CD4-positive, alpha-beta T cell treated with Interleukin-17A for 4 hours (primary cell): ENCODE measurements around the gene LKAAEAR1.

Experiments
- DNase-seq: peaks from one replicate; pipeline ENCODE4 v3.0.0-alpha.2; 2020; ENCODE audit warnings: mixed read lengths

LKAAEAR1 gene

GRCh38 chr20:64065062-64065973 lies 18.9 kb downstream of the LKAAEAR1 start:
- peak; percentile 37 for DNase-seq

DNA sequence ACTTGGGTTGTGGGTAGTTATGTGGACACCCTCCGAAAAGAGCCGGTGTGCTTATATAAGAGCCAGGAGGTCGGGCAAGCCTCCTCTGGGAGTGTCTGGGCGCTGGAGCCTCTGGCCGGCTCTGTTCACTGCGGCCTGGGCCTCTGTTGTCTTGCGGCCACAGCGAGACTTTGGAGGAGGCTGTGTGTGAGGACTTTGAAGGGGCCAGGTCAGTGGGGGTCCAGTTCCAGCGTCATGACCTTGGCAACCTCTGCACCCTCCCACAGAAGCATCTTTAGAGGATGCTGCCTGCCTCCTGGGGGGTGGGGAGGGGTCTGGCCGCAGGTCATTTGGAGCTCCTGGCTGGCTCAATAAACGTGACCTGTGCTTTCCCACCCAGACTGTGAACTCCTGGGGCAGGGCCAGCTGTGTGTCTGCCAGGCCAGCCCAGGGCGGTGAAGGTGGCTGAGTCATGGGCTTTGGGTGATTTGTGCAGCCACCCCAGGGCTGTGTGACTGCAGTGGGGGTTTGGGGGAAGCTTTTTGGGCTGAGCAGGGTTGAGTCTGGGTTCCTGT lies 20.0 kb downstream of the LKAAEAR1 start:
- DNase-seq: no peak

DNA sequence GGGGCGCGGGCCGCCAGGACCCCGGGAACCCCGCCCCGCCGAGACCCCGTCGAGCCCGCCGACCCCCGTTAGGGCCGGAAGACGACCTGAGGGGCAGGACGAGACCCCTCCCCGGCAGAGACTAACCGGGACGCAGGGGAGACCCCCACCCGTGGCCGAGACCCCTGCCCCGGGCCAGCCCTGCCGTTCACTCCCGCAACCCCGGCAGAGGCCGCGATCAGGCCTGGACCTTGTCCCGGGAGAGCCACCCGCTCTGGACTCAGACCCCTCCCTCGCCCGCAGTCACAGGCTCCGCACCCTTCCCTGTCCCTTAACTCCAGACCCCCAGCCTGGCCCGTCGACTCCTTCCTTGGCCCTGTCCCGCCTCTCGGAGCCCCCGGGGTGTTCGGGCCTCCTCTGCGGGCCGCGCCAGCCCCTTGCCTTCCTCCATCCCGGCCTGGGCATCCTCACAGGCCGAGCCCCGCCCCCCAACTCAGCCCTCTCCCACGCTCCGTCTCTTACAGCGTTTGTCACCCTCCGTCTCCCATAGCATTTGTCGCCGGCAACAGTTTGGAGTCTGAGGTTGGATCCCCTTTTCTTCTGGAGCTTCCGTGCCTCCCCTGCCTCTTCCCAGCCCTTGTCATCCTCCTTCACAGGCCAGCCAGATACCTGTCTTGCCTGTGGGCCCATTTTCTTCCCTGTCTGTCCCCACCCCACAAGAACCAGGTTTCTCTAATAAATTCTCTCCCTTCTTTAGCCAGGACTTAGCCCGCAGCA lies 20.6 kb downstream of the LKAAEAR1 start:
- peak; percentile 35 for DNase-seq

- DNase-seq: peak; percentile 97
Measured at GRCh38 chr20:64062596-64063388, 21.4 kb downstream of the LKAAEAR1 start, which contains the start of gene TCEA2. Gene TCEA2, plus strand, starts transcription at chr20:64063198. Its CDS starts 115 bp downstream, at chr20:64063313.

DNA sequence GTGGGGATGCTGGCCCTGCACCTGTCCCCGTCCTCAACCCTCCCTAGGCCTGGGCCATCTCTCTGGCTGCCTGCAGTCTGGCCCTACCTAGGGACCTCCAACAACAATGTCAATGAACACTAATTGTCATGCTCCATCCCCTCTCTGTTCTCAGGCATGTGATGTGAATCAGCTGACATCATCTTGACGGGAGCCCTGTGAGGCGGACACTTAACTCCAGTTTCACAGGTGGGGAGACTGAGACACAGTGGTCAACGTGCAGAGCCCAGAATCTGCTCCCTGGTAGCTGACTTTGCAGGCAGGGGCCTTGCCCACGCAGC lies 22.0 kb downstream of the LKAAEAR1 start:
- DNase-seq: no peak

- DNase-seq: no peak
Measured at GRCh38 chr20:64058536-64058935, 25.7 kb downstream of the LKAAEAR1 start.

DNA sequence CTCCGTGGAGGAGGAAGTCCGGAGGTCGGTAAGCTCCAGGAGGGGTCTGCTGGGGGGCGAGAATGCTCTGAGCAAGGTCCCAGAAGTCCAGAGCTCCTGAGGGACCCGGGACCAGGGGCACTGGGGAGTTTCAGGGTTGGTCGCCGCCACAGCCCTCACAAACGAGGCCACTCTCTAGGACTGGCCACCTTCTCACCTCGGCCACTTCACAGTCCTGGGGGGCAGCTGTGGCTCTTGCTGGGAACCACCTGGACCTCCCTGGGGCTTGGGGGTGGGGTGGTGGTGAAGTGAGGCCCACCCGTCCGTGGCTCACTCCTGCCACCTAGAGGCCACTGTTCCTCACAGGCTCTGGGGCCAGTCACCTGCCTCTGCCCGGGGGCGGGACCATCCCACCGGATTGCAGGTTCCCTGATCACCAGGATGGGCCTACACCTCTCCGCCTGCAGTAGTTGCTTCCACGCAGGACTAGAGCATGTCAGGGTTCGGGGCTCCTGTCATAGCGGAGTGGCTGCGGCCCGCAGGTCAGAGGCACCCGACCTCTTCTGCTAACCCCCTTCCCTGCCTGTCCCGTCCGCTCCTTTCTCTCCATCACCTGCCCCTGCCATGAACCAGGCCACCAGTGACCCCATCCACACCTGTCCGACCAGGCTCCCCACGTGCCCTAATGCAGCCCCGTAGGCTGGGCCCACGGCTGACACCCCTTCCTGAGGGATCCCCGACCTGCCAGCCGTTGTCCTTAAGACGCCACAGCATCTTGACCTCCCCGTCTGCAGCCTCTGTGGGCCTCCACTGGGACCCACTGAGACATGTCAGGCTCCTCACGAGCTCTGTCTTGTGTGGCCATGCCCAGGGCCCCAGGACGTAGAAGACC lies 26.3 kb downstream of the LKAAEAR1 start:
- DNase-seq: peak; percentile 90

DNA sequence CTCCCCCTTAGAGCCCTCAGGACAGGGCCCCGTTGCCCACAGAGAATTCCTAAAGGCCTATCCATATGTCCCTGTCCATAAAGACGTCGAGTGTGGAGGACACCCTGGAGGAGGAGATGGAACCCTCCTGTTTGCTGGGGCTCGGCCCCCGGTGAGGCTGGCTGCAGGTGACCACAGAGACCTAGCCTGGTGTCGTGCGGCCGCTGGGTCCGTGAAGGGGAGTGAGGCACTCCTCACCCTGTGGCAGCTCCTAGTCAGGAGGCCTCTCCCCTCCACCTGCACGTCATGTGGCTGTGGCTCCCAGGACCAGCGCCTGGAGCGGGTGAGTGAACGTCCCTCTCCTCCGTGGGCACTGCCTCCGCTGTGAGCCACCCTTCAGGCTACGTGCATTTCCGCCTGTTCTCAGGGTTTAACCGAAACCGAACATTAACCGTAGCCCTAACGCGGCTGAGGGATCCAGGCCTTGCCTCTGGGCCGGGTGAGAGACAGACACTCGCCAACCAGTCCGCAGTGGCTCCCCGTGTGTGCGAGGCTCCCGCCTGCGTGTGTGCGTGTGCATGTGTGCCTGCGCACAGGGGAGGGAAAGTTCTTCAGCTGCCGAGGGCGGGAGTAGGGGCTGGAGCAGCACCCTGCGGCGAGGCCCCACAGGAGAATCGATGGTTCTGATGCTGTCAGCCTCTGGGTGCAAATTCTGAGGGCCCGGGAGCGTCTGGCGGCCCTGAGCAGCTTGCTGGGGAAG lies 27.1 kb downstream of the LKAAEAR1 start:
- peak; percentile 25 for DNase-seq

- DNase-seq: no peak
Measured at GRCh38 chr20:64056639-64056888, 27.6 kb downstream of the LKAAEAR1 start.

DNA sequence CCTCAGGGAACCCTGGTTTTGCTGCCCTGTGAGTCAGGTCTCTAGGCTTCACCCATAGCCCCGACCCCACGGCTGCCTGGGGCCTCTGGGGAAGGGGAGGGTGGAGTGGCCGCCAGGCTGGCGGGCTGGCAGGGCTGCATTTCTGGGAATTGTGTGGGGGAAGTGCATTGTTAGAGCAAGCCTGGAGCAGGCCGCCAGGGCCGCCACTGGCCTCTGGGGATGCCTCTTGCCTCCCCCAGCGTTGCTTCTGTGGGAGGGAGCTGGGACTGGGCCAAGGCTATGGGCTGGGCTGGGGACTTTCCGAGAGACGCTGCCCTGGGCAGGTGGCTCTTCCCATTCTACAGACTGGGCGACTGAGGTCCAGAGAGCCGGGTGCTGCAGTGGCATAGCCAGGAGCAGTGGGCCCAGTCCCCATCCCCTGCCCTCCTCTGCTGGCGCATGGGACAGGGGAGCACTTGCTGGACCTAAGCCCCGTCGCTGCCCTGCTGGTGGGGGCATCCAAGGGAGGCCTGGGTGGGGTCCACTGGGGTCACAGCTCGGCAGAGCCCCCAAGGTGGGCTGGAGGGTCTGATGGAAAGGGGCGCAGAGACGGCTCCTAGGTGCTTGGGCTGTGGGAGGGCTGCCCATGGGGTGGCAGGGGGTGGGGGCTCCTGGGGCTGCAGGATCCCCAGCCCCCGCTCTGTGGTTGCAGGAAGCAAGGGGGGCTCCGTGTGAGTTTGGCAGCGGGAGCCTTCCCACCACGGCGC lies 28.1 kb downstream of the LKAAEAR1 start:
- no peak for DNase-seq

- DNase-seq: no peak
Measured at GRCh38 chr20:64055396-64055892, 28.8 kb downstream of the LKAAEAR1 start.

DNA sequence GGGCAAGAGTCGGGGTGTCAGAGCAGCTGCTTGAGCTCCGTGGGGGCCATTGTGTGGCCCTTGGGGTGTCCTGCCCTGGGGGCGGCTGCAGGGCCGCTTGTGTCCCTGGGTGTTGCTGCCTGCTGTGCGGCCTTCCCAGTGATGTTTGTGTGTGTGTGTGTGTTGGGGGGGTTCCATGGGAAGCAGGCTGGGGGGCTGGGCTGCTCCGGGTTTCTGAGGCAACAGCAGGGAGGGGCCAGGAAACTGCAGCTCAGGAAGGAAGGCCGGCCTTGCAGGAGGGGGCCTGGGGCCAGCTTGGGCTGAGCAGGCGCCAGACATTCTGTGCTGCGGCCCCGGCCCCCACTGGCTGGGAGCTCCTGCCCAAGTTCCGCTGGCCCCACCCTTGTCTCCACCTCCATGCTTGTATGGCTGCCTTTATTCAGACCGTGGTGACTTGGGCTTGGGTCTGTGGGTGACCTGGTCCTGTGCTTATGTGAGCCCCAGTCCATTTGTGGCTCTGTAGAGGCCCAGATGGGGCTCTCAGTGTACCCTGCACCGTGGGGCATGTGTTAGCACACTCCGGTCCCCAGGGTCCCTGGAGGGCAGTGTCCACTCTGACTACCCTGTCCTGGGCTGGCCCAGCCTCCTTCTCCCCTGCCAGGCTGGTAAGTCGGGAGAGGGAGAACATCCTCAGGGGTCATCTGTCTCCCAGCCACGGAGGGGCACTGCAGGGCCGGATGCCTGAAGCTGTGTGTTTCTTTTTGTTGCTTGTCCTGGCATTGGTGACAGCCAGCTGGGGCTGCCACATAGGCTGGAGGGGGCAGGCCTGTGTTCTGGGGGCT lies 30.1 kb downstream of the LKAAEAR1 start:
- DNase-seq: no peak

- DNase-seq: no peak
Measured at GRCh38 chr20:64052987-64053840, 31.0 kb downstream of the LKAAEAR1 start.

- no peak for DNase-seq
Measured at GRCh38 chr20:64052326-64052722, 31.9 kb downstream of the LKAAEAR1 start.

GRCh38 chr20:64051561-64052325 lies 32.5 kb downstream of the LKAAEAR1 start:
- no peak for DNase-seq

- DNase-seq: no peak
Measured at GRCh38 chr20:64051033-64051452, 33.2 kb downstream of the LKAAEAR1 start.

- DNase-seq: no peak
Measured at GRCh38 chr20:64050261-64051032, 33.8 kb downstream of the LKAAEAR1 start.
